ENCODE results near the gene ALKBH7. TPM values are rescaled to one million over a fixed set of nuclear protein-coding genes. Genes with fewer than 3 reads are reported as not detected.
"Not testable (repeated sequence)": the region's sequence is repeated elsewhere in the genome, so short reads cannot be mapped to it uniquely, and the experiment has no call there.

The ALKBH7 gene
- total RNA-seq, 1 donor from 2014 or later = 35.9 TPM

- H3K27me3 Mint-ChIP-seq (ENCODE audit: low read depth); H3K9me3 Mint-ChIP-seq; DNase-seq (ENCODE audit: low spot score); H3K4me1 Mint-ChIP-seq (ENCODE audit: low read depth); H3K4me3 Mint-ChIP-seq (ENCODE audit: low read depth); intact Hi-C loops (cut with micrococcal nuclease); H3K36me3 Mint-ChIP-seq (ENCODE audit: low read depth); H3K27ac Mint-ChIP-seq: not testable (repeated sequence)
These were observed 17.1 kb upstream of the ALKBH7 start for GRCh38 chr19:6355321-6356040.

GRCh38 chr19:6357174-6357573, 15.4 kb upstream of the ALKBH7 start:
- Mint-ChIP-seq H3K27me3 (ENCODE audit: low read depth) (no peaks in the 10 kb centered on the region), H3K27ac (no peak overlapping the region), H3K9me3 (no peaks in the 10 kb centered on the region), H3K4me1 (ENCODE audit: low read depth) (no peaks in the 10 kb centered on the region), H3K4me3 (ENCODE audit: low read depth) (no peak overlapping the region), H3K36me3 (ENCODE audit: low read depth) (peaks cover 5% of the 10 kb centered on the region)
- no peak for DNase-seq (ENCODE audit: low spot score)
- intact Hi-C loops (cut with micrococcal nuclease) = no loop called here

- peaks cover 7% of the 10 kb centered on the region for H3K4me1 Mint-ChIP-seq (ENCODE audit: low read depth)
- no peaks in the 10 kb centered on the region for H3K27me3 Mint-ChIP-seq (ENCODE audit: low read depth)
- no peaks in the 10 kb centered on the region for H3K9me3 Mint-ChIP-seq
- H3K36me3 Mint-ChIP-seq (ENCODE audit: low read depth) = peaks cover 13% of the 10 kb centered on the region
- no peak overlapping the region for H3K27ac Mint-ChIP-seq
- DNase-seq (ENCODE audit: low spot score) = no peak
- intact Hi-C loops (cut with micrococcal nuclease) = no loop called here
- no peak overlapping the region for H3K4me3 Mint-ChIP-seq (ENCODE audit: low read depth)
These were observed 14.6 kb upstream of the ALKBH7 start for GRCh38 chr19:6358003-6358402.

- DNase-seq (ENCODE audit: low spot score) = no peak
- intact Hi-C loops (cut with micrococcal nuclease) = loop anchor here (2.0 kb wide), 1 partner anchor 65 kb away; the partner anchor contains the start of gene KHSRP
- peaks cover 26% of the 10 kb centered on the region for H3K36me3 Mint-ChIP-seq (ENCODE audit: low read depth)
These were observed 12.8 kb upstream of the ALKBH7 start for GRCh38 chr19:6359568-6360341.

GRCh38 chr19:6360445-6360844, 12.1 kb upstream of the ALKBH7 start:
- Mint-ChIP-seq H3K4me1 (ENCODE audit: low read depth) (peaks cover 11% of the 10 kb centered on the region), H3K36me3 (ENCODE audit: low read depth) (peaks cover 30% of the 10 kb centered on the region)
- intact Hi-C loops (cut with micrococcal nuclease) = loop anchor here (2.0 kb wide), 1 partner anchor 64 kb away; the partner anchor contains the start of gene KHSRP
- not testable (repeated sequence) for H3K4me3 Mint-ChIP-seq (ENCODE audit: low read depth); H3K9me3 Mint-ChIP-seq; H3K27me3 Mint-ChIP-seq (ENCODE audit: low read depth); DNase-seq (ENCODE audit: low spot score); H3K27ac Mint-ChIP-seq

More at GRCh38 chr19:6359568-6360341, 12.8 kb upstream of the ALKBH7 start:
- Mint-ChIP-seq H3K27me3 (ENCODE audit: low read depth) (no peaks in the 10 kb centered on the region), H3K9me3 (no peaks in the 10 kb centered on the region), H3K27ac (no peak overlapping the region), H3K4me3 (ENCODE audit: low read depth) (no peak overlapping the region), H3K4me1 (ENCODE audit: low read depth) (peaks cover 11% of the 10 kb centered on the region)

GRCh38 chr19:6360857-6361216, 11.8 kb upstream of the ALKBH7 start:
- Mint-ChIP-seq H3K4me3 (ENCODE audit: low read depth) (peak overlapping the region; percentile 98), H3K36me3 (ENCODE audit: low read depth) (peaks cover 34% of the 10 kb centered on the region), H3K4me1 (ENCODE audit: low read depth) (peaks cover 11% of the 10 kb centered on the region)
- not testable (repeated sequence) for H3K27me3 Mint-ChIP-seq (ENCODE audit: low read depth); H3K9me3 Mint-ChIP-seq; H3K27ac Mint-ChIP-seq; DNase-seq (ENCODE audit: low spot score)
- intact Hi-C loops (cut with micrococcal nuclease) = loop anchor here (2.0 kb wide), 1 partner anchor 64 kb away; the partner anchor contains the start of gene KHSRP

- Mint-ChIP-seq H3K36me3 (ENCODE audit: low read depth) (peaks cover 43% of the 10 kb centered on the region), H3K4me3 (ENCODE audit: low read depth) (peak overlapping the region; percentile 98), H3K27ac (peak overlapping the region; percentile 98), H3K27me3 (ENCODE audit: low read depth) (no peaks in the 10 kb centered on the region), H3K9me3 (no peaks in the 10 kb centered on the region), H3K4me1 (ENCODE audit: low read depth) (peaks cover 11% of the 10 kb centered on the region)
- no peak for DNase-seq (ENCODE audit: low spot score)
- intact Hi-C loops (cut with micrococcal nuclease) = loop anchor here (1.0 kb wide), 1 partner anchor 10 kb away; the partner anchor contains the start of gene ALKBH7
These were observed 10.6 kb upstream of the ALKBH7 start for GRCh38 chr19:6362027-6362350.

GRCh38 chr19:6362351-6362801, 10.2 kb upstream of the ALKBH7 start:
- intact Hi-C loops (cut with micrococcal nuclease) = loop anchor here (1.0 kb wide), 1 partner anchor 10 kb away; the partner anchor contains the start of gene ALKBH7
- Mint-ChIP-seq H3K4me3 (ENCODE audit: low read depth) (peak overlapping the region; percentile 98), H3K36me3 (ENCODE audit: low read depth) (peaks cover 45% of the 10 kb centered on the region), H3K27ac (peak overlapping the region; percentile 98), H3K9me3 (no peaks in the 10 kb centered on the region), H3K27me3 (ENCODE audit: low read depth) (no peaks in the 10 kb centered on the region), H3K4me1 (ENCODE audit: low read depth) (peaks cover 11% of the 10 kb centered on the region)
- peak; percentile 42 for DNase-seq (ENCODE audit: low spot score)

- peaks cover 62% of the 10 kb centered on the region for H3K36me3 Mint-ChIP-seq (ENCODE audit: low read depth)
- H3K27me3 Mint-ChIP-seq (ENCODE audit: low read depth) = no peaks in the 10 kb centered on the region
- no peak overlapping the region for H3K4me3 Mint-ChIP-seq (ENCODE audit: low read depth)
- peaks cover 11% of the 10 kb centered on the region for H3K4me1 Mint-ChIP-seq (ENCODE audit: low read depth)
- H3K9me3 Mint-ChIP-seq = no peaks in the 10 kb centered on the region
- no peak overlapping the region for H3K27ac Mint-ChIP-seq
- intact Hi-C loops (cut with micrococcal nuclease) = no loop called here
- DNase-seq (ENCODE audit: low spot score) = no peak
These were observed 8.2 kb upstream of the ALKBH7 start for GRCh38 chr19:6364353-6364752.

GRCh38 chr19:6373096-6373812, 660 bp downstream of the ALKBH7 start:
- Mint-ChIP-seq H3K9me3 (no peaks in the 10 kb centered on the region), H3K27ac (peak overlapping the region; percentile 88), H3K4me3 (ENCODE audit: low read depth) (peak overlapping the region; percentile 87), H3K27me3 (ENCODE audit: low read depth) (no peaks in the 10 kb centered on the region), H3K36me3 (ENCODE audit: low read depth) (peaks cover 16% of the 10 kb centered on the region), H3K4me1 (ENCODE audit: low read depth) (peaks cover 8% of the 10 kb centered on the region)
- intact Hi-C loops (cut with micrococcal nuclease) = loop anchor here (1.0 to 5.0 kb wide), 3 partner anchors 20 to 489 kb away; partner anchors contain the start of gene GTF2F1
- DNase-seq (ENCODE audit: low spot score) = peak; percentile 99

GRCh38 chr19:6373813-6374108, 1.2 kb downstream of the ALKBH7 start:
- intact Hi-C loops (cut with micrococcal nuclease) = loop anchor here (1.0 to 5.0 kb wide), 3 partner anchors 20 to 489 kb away; partner anchors contain the start of gene GTF2F1

GRCh38 chr19:6374161-6374709, 1.6 kb downstream of the ALKBH7 start:
- no peak for DNase-seq (ENCODE audit: low spot score)
- Mint-ChIP-seq H3K4me3 (ENCODE audit: low read depth) (no peak overlapping the region), H3K4me1 (ENCODE audit: low read depth) (peaks cover 8% of the 10 kb centered on the region), H3K9me3 (no peaks in the 10 kb centered on the region), H3K36me3 (ENCODE audit: low read depth) (peaks cover 13% of the 10 kb centered on the region), H3K27me3 (ENCODE audit: low read depth) (no peaks in the 10 kb centered on the region), H3K27ac (no peak overlapping the region)
- intact Hi-C loops (cut with micrococcal nuclease) = loop anchor here (5.0 kb wide), 1 partner anchor 488 kb away; no protein-coding TSS in a partner anchor

More at GRCh38 chr19:6373813-6374108, 1.2 kb downstream of the ALKBH7 start:
- H3K36me3 Mint-ChIP-seq (ENCODE audit: low read depth) = peaks cover 17% of the 10 kb centered on the region
- peaks cover 8% of the 10 kb centered on the region for H3K4me1 Mint-ChIP-seq (ENCODE audit: low read depth)
- H3K9me3 Mint-ChIP-seq = no peaks in the 10 kb centered on the region
- no peaks in the 10 kb centered on the region for H3K27me3 Mint-ChIP-seq (ENCODE audit: low read depth)
- peak overlapping the region; percentile 87 for H3K4me3 Mint-ChIP-seq (ENCODE audit: low read depth)
- peak overlapping the region; percentile 83 for H3K27ac Mint-ChIP-seq
- no peak for DNase-seq (ENCODE audit: low spot score)

Measured in activated T-helper 2 cell treated with anti-CD3 and anti-CD28 coated beads, Interferon-gamma antibody, Interleukin-2, Interleukin-4, amounts not matched to agents 10 μg/mL and 5 μg/mL and 100 μg/mL, durations not matched to agents 14 hours and 24 hours and 36 hours (primary cell).